NOMO-1 (cell line): ENCODE measurements around the gene MRM1.

Experiments
- DNase-seq, 2 experiments: peaks; one replicate each; lab custom pipeline; 2025; ENCODE audit not compliant: unreplicated experiment in 2 of 2; lab: John Stamatoyannopoulos, UW

Gene MRM1, protein sequence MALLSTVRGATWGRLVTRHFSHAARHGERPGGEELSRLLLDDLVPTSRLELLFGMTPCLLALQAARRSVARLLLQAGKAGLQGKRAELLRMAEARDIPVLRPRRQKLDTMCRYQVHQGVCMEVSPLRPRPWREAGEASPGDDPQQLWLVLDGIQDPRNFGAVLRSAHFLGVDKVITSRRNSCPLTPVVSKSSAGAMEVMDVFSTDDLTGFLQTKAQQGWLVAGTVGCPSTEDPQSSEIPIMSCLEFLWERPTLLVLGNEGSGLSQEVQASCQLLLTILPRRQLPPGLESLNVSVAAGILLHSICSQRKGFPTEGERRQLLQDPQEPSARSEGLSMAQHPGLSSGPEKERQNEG

DNA sequence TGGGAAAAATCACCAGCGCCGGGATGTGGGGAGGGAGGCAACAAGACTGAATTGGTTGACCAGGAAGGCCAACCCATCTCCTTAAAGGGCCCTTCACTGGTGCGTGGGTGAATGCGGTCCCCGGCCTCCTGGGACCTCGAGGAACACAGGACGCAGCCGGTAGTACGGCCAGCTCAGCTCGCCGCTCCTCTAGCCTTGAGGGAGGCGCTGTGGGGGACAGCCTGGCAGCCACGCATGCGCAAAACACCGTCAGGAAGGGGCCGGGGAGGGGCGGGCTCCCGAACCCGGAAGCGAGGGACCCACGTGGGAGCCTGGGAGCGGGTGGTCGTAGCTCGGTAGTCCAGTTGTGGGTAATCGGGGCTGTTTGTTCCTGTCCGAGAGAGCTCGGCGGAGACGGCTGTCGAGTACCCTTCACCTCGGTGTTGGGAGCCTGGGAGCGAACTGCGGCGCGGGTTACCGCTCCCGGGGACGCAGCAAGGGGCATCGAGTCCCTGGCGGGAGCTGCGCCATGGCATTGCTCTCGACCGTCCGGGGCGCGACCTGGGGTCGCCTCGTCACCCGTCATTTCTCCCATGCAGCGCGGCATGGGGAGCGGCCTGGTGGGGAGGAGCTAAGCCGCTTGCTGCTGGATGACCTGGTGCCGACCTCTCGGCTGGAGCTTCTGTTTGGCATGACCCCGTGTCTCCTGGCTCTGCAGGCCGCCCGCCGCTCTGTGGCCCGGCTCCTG, at the start of gene MRM1:
Gene MRM1 (plus strand): TSS at position 281 of the 727 bp plus-strand sequence. CDS start 228 bp downstream, at position 509.
- peak; percentile 79 to 87 for DNase-seq

DNA sequence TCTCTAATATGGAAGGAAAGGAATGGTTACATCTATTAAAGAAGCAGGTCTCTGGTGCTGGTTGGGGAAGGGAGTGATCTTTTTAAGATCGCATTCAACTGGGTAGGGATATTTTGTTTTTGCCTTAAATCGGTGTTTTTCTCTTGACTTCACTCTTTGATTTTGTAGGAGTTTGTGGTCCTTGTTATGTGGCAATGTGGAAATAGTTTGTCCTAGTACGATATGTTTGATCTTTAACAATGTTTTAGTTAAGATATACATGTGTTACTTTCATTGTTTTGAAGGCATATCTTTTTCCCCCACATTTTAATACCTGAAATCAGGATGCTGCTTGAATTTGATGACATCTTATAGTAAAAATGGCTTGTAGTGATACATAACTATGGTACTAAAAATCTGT, 47.9 kb upstream of the MRM1 start:
- no peak for DNase-seq

DNA sequence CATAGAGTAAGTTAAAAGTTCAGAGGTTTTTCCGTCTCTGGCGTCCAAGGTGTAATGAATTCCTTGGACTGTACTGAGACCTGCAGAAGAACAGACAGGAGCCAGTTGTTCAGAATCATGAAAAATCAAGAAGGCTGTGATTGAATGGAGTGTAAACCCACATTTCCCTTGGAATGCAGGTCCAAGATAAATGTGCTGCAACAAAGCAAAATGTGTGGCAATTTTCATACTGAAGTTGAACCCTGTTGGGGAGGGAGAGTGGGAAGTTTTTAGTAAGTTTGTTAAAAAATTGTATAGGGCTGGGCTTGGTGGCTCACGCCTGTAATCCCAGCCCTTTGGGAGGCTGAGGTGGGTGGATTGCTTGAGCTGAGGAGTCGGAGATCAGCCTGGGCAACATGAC, 35.3 kb upstream of the MRM1 start:
- no peak for DNase-seq

DNA sequence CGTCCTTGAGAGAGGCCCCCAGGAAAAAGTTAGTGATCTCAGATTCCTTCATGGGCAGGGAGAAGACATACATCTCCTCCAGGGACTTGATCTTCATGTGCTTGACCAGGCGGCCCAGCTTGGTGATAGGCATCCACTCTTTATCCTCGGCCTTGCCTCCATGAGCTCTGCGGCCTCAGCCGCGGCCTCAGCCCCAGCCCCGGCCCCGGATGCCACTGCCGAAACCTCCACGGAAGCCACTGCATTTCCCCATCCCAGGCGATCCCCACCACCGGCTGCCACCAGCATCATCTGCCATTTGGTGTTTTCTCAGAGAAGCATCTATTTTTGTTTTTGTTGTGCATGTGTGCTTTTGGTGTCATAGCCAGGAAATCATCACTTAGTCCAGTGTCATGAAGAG, 26.4 kb upstream of the MRM1 start:
- DNase-seq, result no peak

DNA sequence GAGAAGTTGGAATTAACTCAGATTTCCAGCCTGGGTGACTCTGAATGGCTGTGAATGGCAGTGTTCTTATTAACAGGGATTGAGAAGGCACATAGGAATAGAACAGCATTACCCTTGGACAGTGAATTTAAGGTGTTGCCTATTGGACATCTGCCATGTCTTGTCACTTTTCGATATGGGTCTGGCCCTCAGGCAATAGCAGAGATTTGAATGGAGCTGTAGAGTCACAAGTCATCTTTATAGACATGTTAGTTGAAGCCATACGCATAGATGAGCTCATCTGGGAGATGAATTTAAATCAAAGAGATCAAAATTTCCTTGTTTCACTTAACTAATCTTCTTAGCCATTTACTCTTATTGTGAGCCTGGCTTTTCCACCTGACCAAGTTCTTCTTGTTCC, 24.6 kb upstream of the MRM1 start:
- DNase-seq, result no peak

DNA sequence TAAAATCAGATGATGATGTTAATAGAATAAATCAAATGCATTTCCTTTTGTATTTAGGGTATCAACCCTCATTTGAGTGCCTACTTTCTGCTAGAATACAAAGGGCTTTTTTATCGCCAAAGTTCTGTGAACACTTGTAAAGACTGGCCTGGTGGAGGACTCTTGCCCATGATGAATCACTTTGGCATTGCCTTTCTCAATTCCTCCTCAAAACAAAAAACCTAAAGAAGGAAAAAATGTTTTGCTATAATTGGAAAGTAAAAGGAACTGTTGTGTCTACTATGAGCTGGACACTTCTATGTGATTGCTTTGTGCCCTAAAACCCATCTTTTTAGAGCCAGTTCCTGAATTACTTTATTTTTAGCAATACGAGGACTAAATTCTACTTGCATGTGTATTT, 22.7 kb upstream of the MRM1 start:
- no peak for DNase-seq

DNA sequence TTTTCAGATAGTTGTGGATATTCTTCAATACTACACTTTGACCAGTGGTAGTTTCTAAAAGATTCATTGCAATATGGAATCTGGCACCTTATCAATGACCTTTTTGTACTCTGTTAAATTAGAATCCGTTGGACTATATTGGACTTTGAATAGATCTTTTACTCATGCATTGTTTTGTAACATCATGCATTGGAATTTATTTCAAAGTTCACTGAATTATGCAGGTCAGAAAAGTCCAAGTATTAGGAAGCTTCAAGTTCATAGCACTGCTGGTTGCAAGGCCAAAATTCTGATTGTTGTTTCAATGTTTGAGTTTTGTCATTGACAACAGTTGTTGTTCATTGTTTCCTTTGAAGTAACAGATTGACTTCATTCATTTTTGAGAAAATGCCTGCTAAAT, 17.6 kb upstream of the MRM1 start:
- DNase-seq, result no peak

DNA sequence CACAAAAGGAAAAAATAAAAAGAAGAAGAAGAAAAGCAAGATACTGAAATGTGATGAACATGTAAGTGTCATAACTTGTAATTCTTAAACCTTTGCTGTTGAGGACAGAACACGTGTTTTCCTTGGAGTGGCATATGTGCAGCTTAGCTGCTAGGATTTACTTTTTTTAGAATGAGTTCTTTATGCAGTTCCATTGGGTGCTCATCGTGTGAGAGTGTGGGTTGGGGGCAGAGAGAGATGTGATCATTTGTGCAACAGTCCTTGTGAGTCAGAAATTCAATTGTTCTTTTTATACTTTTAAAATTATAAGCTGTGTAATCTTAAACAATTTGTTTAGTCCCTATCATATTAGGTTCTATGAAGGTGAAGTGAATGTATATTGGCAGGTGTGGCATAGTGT, 15.2 kb upstream of the MRM1 start:
- no peak for DNase-seq

DNA sequence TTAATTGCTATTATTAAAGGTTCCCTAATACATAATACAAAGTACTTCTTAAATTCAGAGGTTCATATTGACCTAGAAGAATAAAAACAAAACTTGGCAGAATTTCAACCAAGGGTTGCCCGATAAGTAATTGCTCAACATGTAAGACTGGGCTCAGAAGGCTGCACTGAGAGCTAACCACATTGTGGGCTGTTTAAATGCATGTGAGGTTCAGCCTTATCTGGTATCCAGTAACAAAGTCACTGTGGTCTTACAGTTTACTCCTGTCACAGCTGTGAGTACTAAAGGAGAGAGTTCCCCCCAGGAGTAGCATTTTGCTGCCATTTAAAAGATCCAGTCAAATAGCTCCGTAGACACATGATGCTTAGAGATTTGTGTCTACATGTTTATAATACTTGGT, 11.3 kb upstream of the MRM1 start:
- peak in 1 of 2 experiments; percentile 25 for DNase-seq

DNA sequence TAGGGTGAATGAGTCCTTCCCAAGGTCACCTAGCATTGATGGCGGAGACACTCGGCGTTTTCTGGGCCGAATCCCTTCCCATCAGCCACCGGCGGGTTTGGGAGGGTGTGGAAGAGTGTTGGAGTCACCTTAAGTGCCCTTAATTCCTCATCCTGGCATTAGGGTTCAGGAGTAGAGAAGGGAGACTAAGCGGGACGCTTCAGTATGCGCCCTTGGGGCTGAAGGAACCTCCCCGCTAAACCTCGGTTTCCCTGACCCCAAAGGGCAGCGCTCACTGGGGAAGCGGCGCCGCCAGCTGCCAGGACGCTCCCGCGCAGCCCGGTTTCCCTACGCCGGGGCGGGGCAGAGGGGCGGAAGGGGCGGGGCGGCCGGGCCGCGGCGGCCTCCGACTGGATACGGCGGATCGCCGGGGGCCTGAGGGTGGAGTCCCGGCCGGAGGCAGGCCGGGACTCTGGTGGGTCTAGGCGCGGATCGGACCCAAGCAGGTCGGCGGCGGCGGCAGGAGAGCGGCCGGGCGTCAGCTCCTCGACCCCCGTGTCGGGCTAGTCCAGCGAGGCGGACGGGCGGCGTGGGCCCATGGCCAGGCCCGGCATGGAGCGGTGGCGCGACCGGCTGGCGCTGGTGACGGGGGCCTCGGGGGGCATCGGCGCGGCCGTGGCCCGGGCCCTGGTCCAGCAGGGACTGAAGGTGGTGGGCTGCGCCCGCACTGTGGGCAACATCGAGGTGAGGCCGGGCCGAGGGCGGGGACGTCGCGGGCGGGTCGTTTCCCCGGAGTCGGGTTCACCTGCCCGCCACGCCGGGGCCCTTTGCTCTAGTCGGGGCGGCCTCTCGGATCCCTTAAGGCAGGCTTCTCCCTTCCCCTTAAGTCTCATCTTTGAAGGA, 9.7 kb upstream of the MRM1 start, which contains the start of gene DHRS11:
Gene DHRS11 (plus strand): TSS at position 446 of the 882 bp plus-strand sequence. CDS start 131 bp downstream, at position 577.
- DNase-seq, result peak; percentile 30 to 69

DNA sequence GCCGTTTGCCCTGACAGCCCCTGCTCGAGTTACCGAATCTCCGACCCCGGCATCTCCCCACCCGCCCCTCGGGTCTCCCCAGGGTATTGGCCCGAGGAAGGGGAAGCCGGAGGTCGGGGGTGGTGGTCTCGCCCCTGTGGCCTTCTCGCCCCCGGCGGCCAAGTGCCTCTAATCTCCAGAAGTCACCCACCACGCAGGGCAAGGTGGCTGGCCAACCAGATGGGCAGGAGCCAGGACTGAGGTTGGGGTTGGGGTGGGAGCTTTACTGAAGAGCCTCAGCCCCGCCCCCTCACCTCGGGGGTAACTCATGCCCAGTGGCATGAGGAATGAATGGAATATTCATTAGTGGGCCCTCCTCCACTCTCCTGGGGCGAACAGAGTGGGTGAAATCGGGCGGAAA, 9.1 kb upstream of the MRM1 start:
- DNase-seq, result no peak

DNA sequence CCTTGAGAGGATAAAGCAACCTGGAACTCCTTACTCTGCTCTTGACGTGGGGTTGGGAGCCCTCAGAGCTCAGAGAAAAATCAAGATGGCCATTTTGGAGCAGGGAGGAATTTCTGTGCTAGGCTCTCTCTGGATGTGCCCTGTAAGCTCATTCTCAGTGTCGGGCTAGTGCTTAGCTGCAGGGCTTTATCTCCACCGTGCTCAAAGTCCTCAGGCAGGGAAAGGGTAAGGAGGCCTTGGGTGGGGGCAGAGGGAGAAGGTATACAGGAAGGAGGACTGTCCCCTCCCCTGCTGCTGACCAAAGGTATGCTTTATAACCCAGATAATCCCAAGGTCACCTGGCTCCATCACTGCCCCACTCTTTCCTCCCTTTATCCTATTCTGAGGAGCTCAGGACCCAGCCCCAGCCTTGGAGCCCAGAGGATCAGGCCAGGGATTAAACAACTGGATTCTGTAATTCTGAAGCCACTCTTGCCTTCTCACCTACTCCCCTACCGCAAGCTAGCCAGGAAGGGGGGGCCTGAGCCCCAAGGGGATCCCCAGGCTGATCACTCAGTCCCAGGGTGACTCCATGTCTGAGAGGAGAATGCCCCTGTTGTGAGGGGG, 8.6 kb upstream of the MRM1 start:
- no peak for DNase-seq

DNA sequence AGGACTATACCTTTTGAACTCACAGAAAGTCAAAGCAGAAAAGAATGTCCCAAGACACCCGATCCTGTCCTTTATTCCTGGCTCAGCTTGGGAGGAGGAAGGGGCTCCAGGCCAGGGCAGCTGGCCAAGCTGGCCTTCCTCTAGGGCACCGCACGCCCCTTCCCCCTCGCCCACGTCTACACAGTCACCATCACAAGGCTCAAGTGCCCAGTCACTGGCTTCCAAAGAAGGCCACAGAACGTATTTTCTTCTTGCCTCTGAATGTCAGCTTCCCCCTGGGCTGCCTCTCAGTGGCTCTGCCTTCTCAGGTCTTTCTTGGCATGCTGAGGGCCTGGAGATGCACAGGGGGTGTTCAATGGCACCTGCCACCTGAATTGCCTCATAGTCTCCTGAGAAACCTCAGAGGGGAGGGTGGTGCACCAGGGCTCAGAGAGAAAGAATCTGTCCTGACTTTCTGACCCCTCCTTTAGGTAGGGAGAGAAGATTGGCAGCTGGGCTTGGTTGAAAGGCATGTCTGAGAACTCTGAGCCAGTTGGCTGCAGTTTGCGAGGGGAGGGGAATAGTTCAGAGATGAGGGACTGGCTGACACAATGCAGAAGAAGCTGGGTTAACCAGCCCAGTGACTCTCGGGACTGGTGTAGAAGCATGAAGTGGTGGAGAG, 7.6 kb upstream of the MRM1 start:
- no peak for DNase-seq

DNA sequence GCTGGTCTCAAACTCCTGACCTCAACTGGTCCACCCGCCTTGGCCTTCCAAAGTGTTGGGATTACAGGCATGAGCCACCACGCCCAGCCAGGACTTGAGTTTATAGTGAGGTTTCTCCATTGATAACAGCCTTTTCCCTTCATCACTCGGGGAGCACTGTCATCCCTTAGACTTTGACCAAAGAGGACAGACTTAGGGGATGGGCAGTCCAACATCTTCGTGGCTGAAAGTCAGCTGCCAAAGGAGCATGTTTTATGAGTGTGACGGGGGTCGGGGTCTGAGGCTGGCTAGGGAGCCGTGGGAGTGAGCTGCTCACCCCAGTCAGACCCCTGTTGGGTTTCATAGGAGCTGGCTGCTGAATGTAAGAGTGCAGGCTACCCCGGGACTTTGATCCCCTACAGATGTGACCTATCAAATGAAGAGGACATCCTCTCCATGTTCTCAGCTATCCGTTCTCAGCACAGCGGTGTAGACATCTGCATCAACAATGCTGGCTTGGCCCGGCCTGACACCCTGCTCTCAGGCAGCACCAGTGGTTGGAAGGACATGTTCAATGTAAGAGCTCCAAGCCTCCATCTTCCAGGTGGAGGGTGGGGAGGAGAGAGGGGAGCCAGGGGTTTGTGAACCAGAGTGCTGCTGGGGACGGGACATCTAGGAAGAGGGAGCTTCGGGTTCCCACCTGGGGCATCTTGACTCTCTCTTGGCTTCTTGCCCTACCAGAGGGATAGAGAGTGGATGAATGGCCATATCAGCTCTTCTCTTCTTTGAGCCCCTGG, 6.6 kb upstream of the MRM1 start:
- DNase-seq, result no peak

DNA sequence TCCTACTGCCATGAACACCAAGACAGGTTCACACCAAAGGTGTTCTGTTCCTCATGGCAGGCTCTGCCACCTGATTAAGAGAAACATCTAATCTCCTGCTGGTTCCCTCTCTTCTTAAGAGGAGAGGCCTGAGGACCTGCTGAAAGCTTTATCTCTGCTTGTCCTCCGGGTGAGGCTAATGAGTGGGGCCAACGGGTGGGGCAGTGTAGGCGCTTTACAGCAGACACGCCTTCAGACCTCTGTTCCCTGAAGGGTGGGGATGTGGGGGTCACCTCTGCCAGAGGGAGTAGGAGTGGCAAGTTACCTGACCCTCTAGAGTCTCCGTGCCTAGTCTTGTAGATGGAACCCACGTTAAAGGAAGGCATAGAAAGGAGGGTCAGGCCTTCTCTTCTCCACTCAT, 4.2 kb upstream of the MRM1 start:
- no peak for DNase-seq

DNA sequence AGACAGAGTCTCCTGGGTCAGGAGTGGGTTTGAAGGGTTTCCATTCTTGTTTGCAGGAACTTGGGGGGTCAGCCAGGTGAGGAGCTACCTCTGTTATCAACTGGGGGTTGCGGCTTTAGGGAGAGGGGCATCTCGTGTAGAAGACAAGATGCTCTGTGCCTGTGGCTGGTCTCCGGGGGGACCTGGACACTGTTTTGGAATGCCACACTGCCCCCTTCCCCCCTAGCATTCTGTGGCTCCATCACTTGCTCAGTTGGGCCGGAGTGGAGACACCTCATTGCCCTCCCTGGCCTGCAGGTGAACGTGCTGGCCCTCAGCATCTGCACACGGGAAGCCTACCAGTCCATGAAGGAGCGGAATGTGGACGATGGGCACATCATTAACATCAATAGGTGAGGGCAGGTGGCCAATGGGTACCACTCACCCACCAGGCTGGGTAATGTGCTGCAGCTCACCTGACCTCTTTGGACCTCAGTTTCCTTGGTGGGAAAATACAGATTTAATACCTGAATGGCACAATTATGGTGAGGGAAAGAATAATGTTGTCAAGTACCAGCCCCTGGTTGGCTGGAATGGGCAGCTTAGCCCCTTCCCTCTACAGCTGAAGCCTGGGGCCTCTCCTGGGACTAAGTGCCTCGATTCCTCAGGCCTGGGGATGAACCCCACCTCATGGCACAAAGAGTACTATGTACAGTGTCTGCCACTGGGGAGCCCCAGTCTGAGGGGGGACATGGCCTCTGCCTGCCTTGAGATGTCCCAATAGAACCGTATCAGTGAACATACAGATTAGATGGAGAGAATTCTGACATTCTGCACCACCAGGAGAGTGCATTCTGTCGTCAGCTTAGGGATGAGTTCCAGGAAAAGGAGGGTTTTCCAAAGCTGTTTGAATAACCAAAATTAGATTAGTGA, 3.3 kb upstream of the MRM1 start:
- no peak for DNase-seq

DNA sequence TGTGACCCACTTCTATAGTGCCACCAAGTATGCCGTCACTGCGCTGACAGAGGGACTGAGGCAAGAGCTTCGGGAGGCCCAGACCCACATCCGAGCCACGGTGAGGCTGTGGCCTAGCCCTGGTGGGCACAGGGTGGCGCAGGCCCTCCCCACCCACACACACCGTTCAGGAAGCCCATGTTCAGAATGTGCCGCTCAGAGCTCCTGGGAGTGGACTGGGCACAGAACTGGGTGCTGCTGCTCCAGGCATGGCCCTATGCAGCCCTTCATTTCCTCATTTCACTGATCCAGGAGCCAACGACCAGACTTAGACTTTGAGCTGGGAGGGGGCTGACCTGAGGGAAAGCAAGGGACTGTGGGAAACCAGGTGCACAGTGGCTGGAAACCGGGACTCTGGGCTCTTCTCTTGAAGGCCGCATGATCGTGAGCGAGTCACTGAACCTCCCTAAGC, 2.4 kb upstream of the MRM1 start:
- no peak for DNase-seq

DNA sequence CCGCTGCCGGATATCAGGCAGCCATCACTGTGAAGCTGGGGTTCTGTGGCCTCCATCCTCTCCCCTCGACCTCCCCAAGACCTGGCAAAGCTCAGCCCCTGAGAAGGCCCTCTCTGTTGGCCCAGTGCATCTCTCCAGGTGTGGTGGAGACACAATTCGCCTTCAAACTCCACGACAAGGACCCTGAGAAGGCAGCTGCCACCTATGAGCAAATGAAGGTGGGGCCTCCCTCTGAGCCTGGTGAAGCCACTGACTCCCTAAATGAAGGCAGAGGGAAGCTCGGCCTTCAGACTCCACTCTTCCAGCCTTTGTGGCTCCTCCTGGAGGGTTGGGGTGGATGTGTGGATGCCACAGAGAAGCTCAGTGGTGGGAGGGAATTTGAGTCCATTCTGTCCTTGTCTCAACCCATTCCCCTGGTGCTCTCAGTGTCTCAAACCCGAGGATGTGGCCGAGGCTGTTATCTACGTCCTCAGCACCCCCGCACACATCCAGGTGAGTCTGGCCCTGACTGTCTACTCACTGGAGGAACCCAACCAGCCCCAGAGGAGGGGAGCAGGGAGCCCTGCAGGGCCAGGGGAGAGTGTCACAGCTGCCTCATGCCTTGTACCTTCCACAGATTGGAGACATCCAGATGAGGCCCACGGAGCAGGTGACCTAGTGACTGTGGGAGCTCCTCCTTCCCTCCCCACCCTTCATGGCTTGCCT, 1.7 kb upstream of the MRM1 start:
- DNase-seq, result no peak
